GM12891 (cell line): Measurements from ENCODE around the gene ANKRD10.

Experiments used
- POLR2A ChIP-seq: IDR thresholded peaks from 2 replicates; pipeline ENCODE4 v1.6.1; 2011; ENCODE audit warnings: low read depth, low read length, control low read depth
- TAF1 ChIP-seq: IDR thresholded peaks from 2 replicates; pipeline ENCODE4 v1.6.1; 2011; ENCODE audit warnings: low read depth, low read length, control low read depth

DNA sequence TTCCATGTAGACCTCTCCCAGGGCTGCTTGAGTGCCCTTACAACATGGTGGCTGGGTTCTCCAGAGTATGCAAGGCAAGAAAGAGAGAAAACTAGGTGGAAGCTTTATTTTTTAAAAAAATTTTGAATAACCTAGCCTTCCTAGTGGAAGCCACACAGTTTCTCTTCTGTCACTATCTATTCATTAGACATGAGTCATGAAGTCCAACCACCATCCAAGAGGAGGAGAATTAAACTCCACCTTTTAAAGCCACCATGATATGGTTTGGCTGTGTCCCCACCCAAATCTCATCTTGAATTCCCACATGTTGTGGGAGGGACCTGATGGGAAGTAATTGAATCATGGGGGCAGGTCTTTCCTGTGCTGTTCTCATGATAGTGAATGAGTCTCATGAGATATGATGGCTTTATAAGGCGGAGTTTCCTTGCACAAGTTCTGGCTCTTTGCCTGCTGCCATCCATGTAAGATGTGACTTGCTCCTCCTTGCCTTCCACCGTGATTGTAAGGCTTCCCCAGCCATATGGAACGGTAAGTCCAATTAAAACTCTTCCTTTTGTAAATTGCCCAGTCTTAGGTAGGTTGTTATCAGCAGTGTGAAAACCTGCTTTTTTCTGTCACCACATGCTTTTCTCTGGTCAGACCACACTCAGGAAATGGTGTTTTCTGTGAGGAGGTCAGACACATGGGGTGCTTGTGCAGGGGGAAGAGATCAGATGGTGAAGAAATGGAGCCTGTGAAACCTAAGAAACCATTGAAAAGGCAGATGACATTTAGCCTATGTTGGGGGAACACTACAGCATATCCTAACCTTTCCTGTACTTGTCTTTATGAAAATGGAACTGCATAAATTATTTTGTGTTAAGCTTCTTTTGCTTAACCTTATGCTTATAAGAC lies 57.7 kb downstream of the ANKRD10 start:
- TF ChIP-seq POLR2A = no peak
- no peak for TF ChIP-seq TAF1
